Astrocyte (in vitro differentiated cells and primary cell): ENCODE results near the gene DCDC2C. TPM values are rescaled to one million over a fixed set of nuclear protein-coding genes. Genes with fewer than 3 reads are reported as not detected.

Experiments
- DNase-seq: peaks from one replicate; pipeline ENCODE4 v3.0.0-alpha.2; 2010; ENCODE audit warnings: low read depth
- FAIRE-seq: peaks from 2 replicates; lab custom pipeline; 2011; peaks lifted over from hg19 to GRCh38; lab: Jason Lieb, UNC
- H2AFZ ChIP-seq: 2 replicates; pipeline ENCODE4 v1.6.0; 2012; ENCODE audit warnings: low read depth, low read length, inconsistent platforms
- H3K27ac ChIP-seq: 2 replicates; pipeline ENCODE4 v1.5.1; 2011; ENCODE audit warnings: low read depth, low read length, inconsistent platforms
- H3K27me3 ChIP-seq: 2 replicates; pipeline ENCODE4 v1.6.0; 2011; ENCODE audit warnings: low read length, inconsistent platforms; ENCODE audit not compliant: insufficient read depth
- H3K36me3 ChIP-seq: 2 replicates; pipeline ENCODE4 v1.5.1; 2011; ENCODE audit warnings: low read length, inconsistent platforms; ENCODE audit not compliant: insufficient read depth
- H3K4me1 ChIP-seq: 2 replicates; pipeline ENCODE4 v1.5.1; 2011; ENCODE audit warnings: low read length, inconsistent platforms; ENCODE audit not compliant: insufficient read depth
- H3K4me2 ChIP-seq: 2 replicates; pipeline ENCODE4 v1.6.0; 2012; ENCODE audit warnings: low read length, inconsistent platforms
- H3K4me3 ChIP-seq: 2 replicates; pipeline ENCODE4 v1.5.1; 2011; ENCODE audit warnings: low read depth, mild to moderate bottlenecking, low read length, inconsistent platforms; ENCODE audit not compliant: insufficient read depth
- H3K79me2 ChIP-seq: 2 replicates; pipeline ENCODE4 v1.6.0; 2012; ENCODE audit warnings: mild to moderate bottlenecking, low read length, inconsistent platforms; ENCODE audit not compliant: insufficient read depth
- H3K9ac ChIP-seq: 2 replicates; pipeline ENCODE4 v1.6.0; 2012; ENCODE audit warnings: mild to moderate bottlenecking, low read length, inconsistent platforms
- H3K9me3 ChIP-seq: 2 replicates; pipeline ENCODE4 v1.5.1; 2012; ENCODE audit warnings: low read depth, mild to moderate bottlenecking, low read length, inconsistent platforms; ENCODE audit not compliant: insufficient read depth
- H4K20me1 ChIP-seq: 2 replicates; pipeline ENCODE4 v1.6.0; 2012; ENCODE audit warnings: low read length, inconsistent platforms; ENCODE audit not compliant: insufficient read depth
- H3K27ac Mint-ChIP-seq: one replicate; pipeline ENCODE4 v1.8.0; 2021; ENCODE audit warnings: mild to moderate bottlenecking, mixed read lengths; ENCODE audit not compliant: unreplicated experiment
- H3K27me3 Mint-ChIP-seq: one replicate; pipeline ENCODE4 v1.8.0; 2021; ENCODE audit warnings: low read depth, mixed read lengths; ENCODE audit not compliant: unreplicated experiment
- H3K36me3 Mint-ChIP-seq: one replicate; pipeline ENCODE4 v1.8.0; 2021; ENCODE audit warnings: low read depth, mixed read lengths; ENCODE audit not compliant: unreplicated experiment
- H3K4me1 Mint-ChIP-seq: one replicate; pipeline ENCODE4 v1.8.0; 2021; ENCODE audit warnings: low read depth, mixed read lengths; ENCODE audit not compliant: unreplicated experiment
- H3K4me3 Mint-ChIP-seq: one replicate; pipeline ENCODE4 v1.8.0; 2021; ENCODE audit warnings: mild to moderate bottlenecking, moderate library complexity, mixed read lengths; ENCODE audit not compliant: unreplicated experiment
- H3K9me3 Mint-ChIP-seq: one replicate; pipeline ENCODE4 v1.8.0; 2021; ENCODE audit warnings: mild to moderate bottlenecking, mixed read lengths; ENCODE audit not compliant: unreplicated experiment
- CTCF ChIP-seq: IDR thresholded peaks from 2 replicates; pipeline ENCODE4 v1.5.1; 2011; ENCODE audit warnings: low read depth, mild to moderate bottlenecking, inconsistent platforms, low read length, moderate library complexity; ENCODE audit not compliant: insufficient read depth
- EZH2 ChIP-seq: IDR thresholded peaks from 2 replicates; pipeline ENCODE4 v1.6.1; 2012; ENCODE audit warnings: mild to moderate bottlenecking, low read length, inconsistent platforms; ENCODE audit not compliant: insufficient read depth
- total RNA-seq: library from RNA; stranded (reverse); gene quantifications from 2 replicates; pipeline ENCODE4 v1.2.1, GENCODE V29; 2021

DCDC2C gene
- total RNA-seq, 1 donor from 2014 or later, result not detected

DNA sequence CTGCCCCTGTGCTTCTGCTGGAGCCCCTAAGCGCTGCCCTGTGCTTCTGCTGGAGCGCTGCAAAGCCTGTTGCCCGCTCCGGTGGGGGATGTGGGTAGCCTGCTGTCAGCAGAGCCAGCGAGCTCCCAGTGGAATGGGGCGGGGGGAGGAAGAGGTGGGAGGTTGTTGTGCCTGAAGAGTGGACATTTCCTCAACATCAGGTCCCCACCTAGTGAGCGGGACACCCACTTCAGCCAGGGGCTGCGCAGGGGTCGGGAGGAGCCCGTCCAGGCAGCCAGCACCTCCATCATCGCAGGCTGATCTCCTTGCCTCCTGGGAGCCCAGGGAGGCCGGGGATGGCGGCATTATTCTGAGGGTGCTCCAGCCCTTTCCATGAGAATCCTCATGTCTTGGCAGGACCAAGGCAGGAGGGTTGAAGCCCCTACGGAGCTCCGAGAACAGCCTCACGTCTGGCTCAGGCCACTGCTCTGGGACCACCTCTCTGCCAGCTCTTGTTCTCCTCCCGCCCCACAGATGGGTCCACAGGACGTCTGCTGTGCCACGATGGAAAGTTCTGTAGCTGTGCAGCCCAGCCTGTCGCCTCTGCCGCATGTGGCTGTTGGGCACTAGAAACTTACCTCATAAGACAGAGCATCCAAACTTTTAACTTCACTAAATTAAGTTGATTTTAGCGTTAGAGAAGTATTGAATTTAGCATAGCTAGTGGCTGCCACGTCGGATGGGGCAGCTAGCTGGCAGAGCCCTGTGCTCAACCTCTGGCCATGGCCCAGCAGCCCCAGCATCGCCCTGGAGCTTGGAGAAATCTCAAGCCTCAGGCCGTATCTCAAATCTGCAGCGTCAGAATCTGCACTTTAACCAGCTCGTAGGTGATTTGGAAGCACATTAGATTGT, 47.3 kb upstream of the DCDC2C start:
- H3K36me3 Mint-ChIP-seq, result no peaks in the 10 kb centered on the region
- Histone ChIP-seq H4K20me1 (no peaks in the 10 kb centered on the region), H3K79me2 (no peaks in the 10 kb centered on the region), H3K27ac (no peak overlapping the region), H3K9ac (no peak overlapping the region), H3K4me1 (peaks cover 10% of the 10 kb centered on the region), H3K4me3 (no peak overlapping the region), H3K4me2 (no peak overlapping the region), H2AFZ (no peak overlapping the region), H3K36me3 (no peaks in the 10 kb centered on the region), H3K9me3 (no peaks in the 10 kb centered on the region), H3K27me3 (peaks cover 5% of the 10 kb centered on the region)
- peaks cover 3% of the 10 kb centered on the region for H3K9me3 Mint-ChIP-seq
- peak overlapping the region; percentile 72 for H3K27ac Mint-ChIP-seq
- FAIRE-seq, result no peak
- peaks cover 18% of the 10 kb centered on the region for H3K4me1 Mint-ChIP-seq
- peaks cover 4% of the 10 kb centered on the region for H3K27me3 Mint-ChIP-seq
- no peak overlapping the region for H3K4me3 Mint-ChIP-seq
- TF ChIP-seq CTCF (no peak), EZH2 (no peak)
- DNase-seq, result no peak

GRCh38 chr2:3656762-3657721, 46.3 kb upstream of the DCDC2C start:
- no peaks in the 10 kb centered on the region for H3K9me3 ChIP-seq
- H3K4me1 Mint-ChIP-seq, result peaks cover 18% of the 10 kb centered on the region
- no peaks in the 10 kb centered on the region for H3K79me2 ChIP-seq
- no peak overlapping the region for H3K4me2 ChIP-seq
- no peak overlapping the region for H3K9ac ChIP-seq
- DNase-seq, result no peak
- peaks cover 5% of the 10 kb centered on the region for H3K27me3 ChIP-seq
- TF ChIP-seq EZH2 (no peak), CTCF (no peak)
- no peaks in the 10 kb centered on the region for H3K36me3 Mint-ChIP-seq
- no peaks in the 10 kb centered on the region for H4K20me1 ChIP-seq
- H3K9me3 Mint-ChIP-seq, result peaks cover 3% of the 10 kb centered on the region
- no peak overlapping the region for H3K4me3 ChIP-seq
- no peak overlapping the region for H3K4me3 Mint-ChIP-seq
- peaks cover 4% of the 10 kb centered on the region for H3K27me3 Mint-ChIP-seq
- peak overlapping the region; percentile 50 for H2AFZ ChIP-seq
- no peak for FAIRE-seq
- peak overlapping the region; percentile 72 for H3K27ac Mint-ChIP-seq
- H3K36me3 ChIP-seq, result no peaks in the 10 kb centered on the region
- no peak overlapping the region for H3K27ac ChIP-seq
- peaks cover 2% of the 10 kb centered on the region for H3K4me1 ChIP-seq
